GM19043 (cell line): ENCODE data around the gene RAD51B.
"Not testable (repeated sequence)": the region's sequence is repeated elsewhere in the genome, so short reads cannot be mapped to it uniquely, and the experiment has no call there.

Experiments used
- ATAC-seq: cut with Tn5 transposase; IDR thresholded peaks from one replicate; pipeline ENCODE4 v1.9.1; 2021; ENCODE audit warnings: low read depth; ENCODE audit not compliant: unreplicated experiment

The RAD51B gene

GRCh38 chr14:68051146-68051545, 231.6 kb downstream of the RAD51B start:
- no peak for ATAC-seq

- ATAC-seq = no peak
Measured at GRCh38 chr14:68060198-68060597, 240.6 kb downstream of the RAD51B start.

GRCh38 chr14:68062651-68063050, 243.1 kb downstream of the RAD51B start:
- no peak for ATAC-seq

- no peak for ATAC-seq
Measured at GRCh38 chr14:68065322-68065721, 245.7 kb downstream of the RAD51B start.

GRCh38 chr14:68074765-68075381, 255.3 kb downstream of the RAD51B start:
- ATAC-seq = no peak

- no peak for ATAC-seq
Measured at GRCh38 chr14:68075382-68076029, 255.9 kb downstream of the RAD51B start.

GRCh38 chr14:68076451-68076850, 256.9 kb downstream of the RAD51B start:
- no peak for ATAC-seq

- no peak for ATAC-seq
Measured at GRCh38 chr14:68079941-68080697, 260.5 kb downstream of the RAD51B start.

GRCh38 chr14:68081489-68081888, 261.9 kb downstream of the RAD51B start:
- ATAC-seq = no peak

GRCh38 chr14:68082698-68083291, 263.2 kb downstream of the RAD51B start:
- ATAC-seq = no peak

- no peak for ATAC-seq
Measured at GRCh38 chr14:68084256-68084655, 264.7 kb downstream of the RAD51B start.

- ATAC-seq = no peak
Measured at GRCh38 chr14:68085742-68086141, 266.2 kb downstream of the RAD51B start.

GRCh38 chr14:68088451-68088854, 268.9 kb downstream of the RAD51B start:
- ATAC-seq = no peak

GRCh38 chr14:68089146-68089731, 269.7 kb downstream of the RAD51B start:
- ATAC-seq = no peak

- no peak for ATAC-seq
Measured at GRCh38 chr14:68094158-68094557, 274.6 kb downstream of the RAD51B start.

- no peak for ATAC-seq
Measured at GRCh38 chr14:68094752-68095151, 275.2 kb downstream of the RAD51B start.

- no peak for ATAC-seq
Measured at GRCh38 chr14:68097727-68098126, 278.1 kb downstream of the RAD51B start.

GRCh38 chr14:68098834-68099233, 279.3 kb downstream of the RAD51B start:
- no peak for ATAC-seq

- no peak for ATAC-seq
Measured at GRCh38 chr14:68099495-68100045, 280.0 kb downstream of the RAD51B start.

GRCh38 chr14:68101715-68102301, 282.2 kb downstream of the RAD51B start:
- ATAC-seq = not testable (repeated sequence)
